WTC11 (cell line): ENCODE results near the gene CHRM1. TPM values are rescaled to one million over a fixed set of nuclear protein-coding genes. Genes with fewer than 3 reads are reported as not detected.

Experiments
- ATAC-seq: fragments of 200-7000 bp; cut with Tn5 transposase; 2 replicates; pipeline ENCODE4 v1.10.0; 2021; ENCODE audit warnings: mild to moderate bottlenecking, moderate library complexity
- CTCF ChIA-PET: fragments of 300-600 bp; sonication (Branson Sonifier 250); formaldehyde crosslinking; loops from one replicate; lab custom pipeline; 2021; ENCODE audit warnings: antibody characterized with exemption; lab: Charles Lee
- POLR2A ChIA-PET: fragments of 350-600 bp; sonication (Branson Sonifier 250); formaldehyde crosslinking; loops from one replicate; lab custom pipeline; 2021; ENCODE audit warnings: antibody characterized with exemption; lab: Charles Lee
- DNase-seq: peaks from one replicate; pipeline ENCODE4 v3.0.0; 2021; ENCODE audit warnings: low spot score
- H3K27ac Mint-ChIP-seq: 2 replicates; pipeline ENCODE4 v1.8.0; 2021; ENCODE audit warnings: mixed read lengths
- H3K27me3 Mint-ChIP-seq: 2 replicates; pipeline ENCODE4 v1.8.0; 2021; ENCODE audit warnings: low read depth, mild to moderate bottlenecking, moderate library complexity, mixed read lengths
- H3K36me3 Mint-ChIP-seq: 2 replicates; pipeline ENCODE4 v1.8.0; 2021; ENCODE audit warnings: mixed read lengths
- H3K4me1 Mint-ChIP-seq: 2 replicates; pipeline ENCODE4 v1.8.0; 2022; ENCODE audit warnings: mixed read lengths
- H3K4me3 Mint-ChIP-seq: 2 replicates; pipeline ENCODE4 v1.8.0; 2021; ENCODE audit warnings: mild to moderate bottlenecking, moderate library complexity, mixed read lengths
- H3K9me3 Mint-ChIP-seq: 2 replicates; pipeline ENCODE4 v1.8.0; 2021; ENCODE audit warnings: mixed read lengths
- E2F4 ChIP-seq: sonication (generic); formaldehyde crosslinking; IDR thresholded peaks from 2 replicates; pipeline ENCODE4 v1.8.1; 2022; ENCODE audit warnings: low read depth, mild to moderate bottlenecking, moderate library complexity, missing genetic modification reagents, borderline replicate concordance
- E2F5 ChIP-seq: sonication (generic); formaldehyde crosslinking; IDR thresholded peaks from 2 replicates; pipeline ENCODE4 v1.8.1; 2022; ENCODE audit warnings: mild to moderate bottlenecking, moderate library complexity, missing genetic modification reagents
- ELF4 ChIP-seq: sonication (generic); formaldehyde crosslinking; IDR thresholded peaks from 2 replicates; pipeline ENCODE4 v1.8.1; 2022; ENCODE audit warnings: low read depth, mild to moderate bottlenecking, moderate library complexity, missing genetic modification reagents
- EMX1 ChIP-seq: fragments of 250-450 bp; sonication (Bioruptor Pico); IDR thresholded peaks from 2 replicates; pipeline ENCODE4 v1.8.0; 2021; ENCODE audit warnings: mild to moderate bottlenecking
- ETV6 ChIP-seq: sonication (generic); formaldehyde crosslinking; IDR thresholded peaks from 2 replicates; pipeline ENCODE4 v1.8.1; 2022; ENCODE audit warnings: mild to moderate bottlenecking, missing genetic modification reagents
- FOXJ3 ChIP-seq: sonication (generic); formaldehyde crosslinking; IDR thresholded peaks from 2 replicates; pipeline ENCODE4 v1.9.0; 2021; ENCODE audit warnings: missing genetic modification reagents, mild to moderate bottlenecking, borderline replicate concordance
- GTF2I ChIP-seq: fragments of 250-450 bp; sonication (Bioruptor Pico); conservative IDR thresholded peaks from 2 replicates; pipeline ENCODE4 v1.4.0; 2021; ENCODE audit warnings: mild to moderate bottlenecking
- HMGA2 ChIP-seq: fragments of 250-450 bp; sonication (Bioruptor Pico); IDR thresholded peaks from 2 replicates; pipeline ENCODE4 v1.4.0; 2021; ENCODE audit warnings: mild to moderate bottlenecking, moderate library complexity
- HMGXB4 ChIP-seq: sonication (generic); formaldehyde crosslinking; IDR thresholded peaks from 2 replicates; pipeline ENCODE4 v1.8.1; 2023; ENCODE audit warnings: mild to moderate bottlenecking, moderate library complexity, missing genetic modification reagents
- JUN ChIP-seq: sonication (generic); formaldehyde crosslinking; IDR thresholded peaks from 2 replicates; pipeline ENCODE4 v1.8.0; 2023; ENCODE audit warnings: mild to moderate bottlenecking, missing genetic modification reagents
- NFATC4 ChIP-seq: fragments of 250-450 bp; sonication (Bioruptor Pico); IDR thresholded peaks from 2 replicates; pipeline ENCODE4 v1.9.0; 2021; ENCODE audit warnings: mild to moderate bottlenecking
- NFYB ChIP-seq: sonication (generic); formaldehyde crosslinking; conservative IDR thresholded peaks from 2 replicates; pipeline ENCODE4 v1.8.0; 2022; ENCODE audit warnings: low read depth, missing genetic modification reagents
- NR1H2 ChIP-seq: sonication (generic); formaldehyde crosslinking; IDR thresholded peaks from 2 replicates; pipeline ENCODE4 v1.9.0; 2021; ENCODE audit warnings: mild to moderate bottlenecking, moderate library complexity, missing genetic modification reagents
- NR3C1 ChIP-seq: sonication (generic); formaldehyde crosslinking; conservative IDR thresholded peaks from 2 replicates; pipeline ENCODE4 v1.8.1; 2023; ENCODE audit warnings: low read depth, mild to moderate bottlenecking, missing genetic modification reagents
- PREB ChIP-seq: sonication (generic); formaldehyde crosslinking; IDR thresholded peaks from 2 replicates; pipeline ENCODE4 v1.8.1; 2022; ENCODE audit warnings: mild to moderate bottlenecking, missing genetic modification reagents, moderate library complexity, borderline replicate concordance
- RELA ChIP-seq: sonication (generic); formaldehyde crosslinking; IDR thresholded peaks from 2 replicates; pipeline ENCODE4 v1.8.1; 2022; ENCODE audit warnings: missing genetic modification reagents, mild to moderate bottlenecking, borderline replicate concordance
- TCF7 ChIP-seq: sonication (generic); formaldehyde crosslinking; IDR thresholded peaks from 2 replicates; pipeline ENCODE4 v1.8.0; 2022; ENCODE audit warnings: mild to moderate bottlenecking, low read depth, missing genetic modification reagents, moderate library complexity
- TEAD1 ChIP-seq: sonication (generic); formaldehyde crosslinking; IDR thresholded peaks from 2 replicates; pipeline ENCODE4 v1.8.0; 2022; ENCODE audit warnings: mild to moderate bottlenecking, missing genetic modification reagents
- TP53 ChIP-seq: sonication (generic); formaldehyde crosslinking; IDR thresholded peaks from 2 replicates; pipeline ENCODE4 v1.8.1; 2023; ENCODE audit warnings: mild to moderate bottlenecking, missing genetic modification reagents
- USF1 ChIP-seq: sonication (generic); formaldehyde crosslinking; IDR thresholded peaks from 2 replicates; pipeline ENCODE4 v1.8.0; 2022; ENCODE audit warnings: mild to moderate bottlenecking, missing genetic modification reagents
- USF2 ChIP-seq: sonication (generic); formaldehyde crosslinking; IDR thresholded peaks from 2 replicates; pipeline ENCODE4 v1.8.1; 2023; ENCODE audit warnings: mild to moderate bottlenecking, missing genetic modification reagents, moderate library complexity
- ZBTB21 ChIP-seq: sonication (generic); formaldehyde crosslinking; IDR thresholded peaks from 2 replicates; pipeline ENCODE4 v1.8.1; 2023; ENCODE audit warnings: mild to moderate bottlenecking, missing genetic modification reagents, borderline replicate concordance
- ZBTB43 ChIP-seq: sonication (generic); formaldehyde crosslinking; IDR thresholded peaks from 2 replicates; pipeline ENCODE4 v1.8.1; 2023; ENCODE audit warnings: mild to moderate bottlenecking, missing genetic modification reagents
- ZNF121 ChIP-seq: sonication (generic); formaldehyde crosslinking; IDR thresholded peaks from 2 replicates; pipeline ENCODE4 v1.8.0; 2023; ENCODE audit warnings: missing genetic modification reagents
- ZNF396 ChIP-seq: fragments of 250-450 bp; sonication (Bioruptor Pico); IDR thresholded peaks from 2 replicates; pipeline ENCODE4 v1.8.0; 2021; ENCODE audit warnings: mild to moderate bottlenecking, moderate library complexity, borderline replicate concordance
- ZNF425 ChIP-seq: fragments of 250-450 bp; sonication (Bioruptor Pico); conservative IDR thresholded peaks from 2 replicates; pipeline ENCODE4 v1.9.0; 2021; ENCODE audit warnings: mild to moderate bottlenecking
- total RNA-seq: library from RNA; stranded (reverse); gene quantifications from 3 replicates; pipeline ENCODE4 v1.2.3, GENCODE V29; 2021

Gene CHRM1
- total RNA-seq, 1 experiment from 2014 or later: not detected

- ATAC-seq (peak; percentile 80), DNase-seq (peak; percentile 87)
- Mint-ChIP-seq H3K4me1 (peaks cover 49% of the 10 kb centered on the region), H3K4me3 (peak within 1 kb of the TSS; percentile 99), H3K27ac (peak within 1 kb of the TSS; percentile 100), H3K9me3 (no peaks in the 10 kb centered on the region), H3K27me3 (peaks cover 3% of the 10 kb centered on the region; the same call in 1 of the 2 replicates), H3K36me3 (peaks cover 64% of the 10 kb centered on the region)
- ChIA-PET POLR2A (interaction anchor here (0.5 to 3.8 kb wide), 15 partner anchors 9 to 228 kb away, joined by 3 to 44 read pairs (median 4); partner anchors contain the start of genes HNRNPUL2, TMEM179B and TTC9C), CTCF (interaction anchor here (0.6 to 1.7 kb wide), 16 partner anchors 9 to 375 kb away, joined by 3 to 14 read pairs (median 4); partner anchors contain the start of genes HNRNPUL2, NXF1 and TMEM179B)
- TF ChIP-seq FOXJ3 (CRISPR knock-in tag): no peak
- peak; percentile 76; the same call in 1 of the 2 replicates for TF ChIP-seq EMX1 (CRISPR knock-in tag)
- TF ChIP-seq ZNF396 (CRISPR knock-in tag): no peak
- peak; percentile 35 for TF ChIP-seq E2F5
- 0 out of 2 replicates have a peak, but pooled peaks have one; percentile 66 for TF ChIP-seq NFATC4
- peak; percentile 82; the same call in 1 of the 2 replicates for TF ChIP-seq RELA (CRISPR knock-in tag)
- no peak for TF ChIP-seq ZBTB21
- TF ChIP-seq JUN (CRISPR knock-in tag): 0 out of 2 replicates have a peak, but pooled peaks have one; percentile 89
- no peak for TF ChIP-seq USF2
- TF ChIP-seq NR3C1 (CRISPR knock-in tag): no peak
- TF ChIP-seq HMGA2 (CRISPR knock-in tag): 0 out of 2 replicates have a peak, but pooled peaks have one; percentile 24
- TF ChIP-seq PREB (CRISPR knock-in tag): no peak
- TF ChIP-seq TCF7: no peak
- TF ChIP-seq GTF2I (CRISPR knock-in tag): no peak
- no peak for TF ChIP-seq NR1H2 (CRISPR knock-in tag)
- no peak for TF ChIP-seq ETV6 (CRISPR knock-in tag)
- peak; percentile 81; the same call in 1 of the 2 replicates for TF ChIP-seq TP53 (CRISPR knock-in tag)
- TF ChIP-seq E2F4: no peak
- 0 out of 2 replicates have a peak, but pooled peaks have one; percentile 80 for TF ChIP-seq ELF4
- TF ChIP-seq ZBTB43: no peak
- no peak for TF ChIP-seq ZNF121
- TF ChIP-seq TEAD1 (CRISPR knock-in tag): 0 out of 2 replicates have a peak, but pooled peaks have one; percentile 36
- TF ChIP-seq ZNF425 (CRISPR knock-in tag): no peak
- TF ChIP-seq NFYB (CRISPR knock-in tag): 0 out of 2 replicates have a peak, but pooled peaks have one; percentile 25
- TF ChIP-seq USF1 (CRISPR knock-in tag): peak; percentile 55; the same call in 1 of the 2 replicates
- TF ChIP-seq HMGXB4 (CRISPR knock-in tag): peak; percentile 93
Measured at GRCh38 chr11:62880803-62881578, 40.2 kb downstream of the CHRM1 start, which contains the start of gene SLC3A2. TSS of gene SLC3A2 (plus strand) at chr11:62880896. CDS start at chr11:62881024, 128 bp downstream.
